ENCODE measurements around the gene AXIN1.

The AXIN1 gene

DNA sequence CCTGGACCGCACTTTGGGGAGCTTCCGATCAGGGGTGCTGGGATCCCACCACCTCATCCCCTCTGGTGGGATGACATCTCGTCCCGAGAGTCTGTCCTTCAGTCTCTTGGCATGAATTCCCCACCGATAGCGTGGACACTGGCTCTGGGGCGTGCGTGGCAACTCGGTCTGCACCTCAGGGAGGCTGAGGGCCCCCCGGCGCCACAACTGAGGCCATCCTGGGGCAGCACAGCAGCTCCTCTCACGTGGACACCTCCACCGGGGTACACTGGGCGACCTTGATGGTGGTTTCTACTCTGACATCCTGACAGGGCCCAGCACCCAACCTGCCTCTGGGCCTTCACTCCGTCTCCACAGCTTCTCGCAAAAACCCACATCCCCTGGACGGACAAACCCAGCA is 61.0 kb downstream of the AXIN1 start:
- TF ChIP-seq, protein P1, sequence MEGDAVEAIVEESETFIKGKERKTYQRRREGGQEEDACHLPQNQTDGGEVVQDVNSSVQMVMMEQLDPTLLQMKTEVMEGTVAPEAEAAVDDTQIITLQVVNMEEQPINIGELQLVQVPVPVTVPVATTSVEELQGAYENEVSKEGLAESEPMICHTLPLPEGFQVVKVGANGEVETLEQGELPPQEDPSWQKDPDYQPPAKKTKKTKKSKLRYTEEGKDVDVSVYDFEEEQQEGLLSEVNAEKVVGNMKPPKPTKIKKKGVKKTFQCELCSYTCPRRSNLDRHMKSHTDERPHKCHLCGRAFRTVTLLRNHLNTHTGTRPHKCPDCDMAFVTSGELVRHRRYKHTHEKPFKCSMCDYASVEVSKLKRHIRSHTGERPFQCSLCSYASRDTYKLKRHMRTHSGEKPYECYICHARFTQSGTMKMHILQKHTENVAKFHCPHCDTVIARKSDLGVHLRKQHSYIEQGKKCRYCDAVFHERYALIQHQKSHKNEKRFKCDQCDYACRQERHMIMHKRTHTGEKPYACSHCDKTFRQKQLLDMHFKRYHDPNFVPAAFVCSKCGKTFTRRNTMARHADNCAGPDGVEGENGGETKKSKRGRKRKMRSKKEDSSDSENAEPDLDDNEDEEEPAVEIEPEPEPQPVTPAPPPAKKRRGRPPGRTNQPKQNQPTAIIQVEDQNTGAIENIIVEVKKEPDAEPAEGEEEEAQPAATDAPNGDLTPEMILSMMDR (IDR thresholded peaks at IDR 0.05; ENCODE audit: control extremely low read depth, extremely low read depth, low read depth, missing control alignments), result no peak
- ChIA-PET POLR2A (no interaction called here), CTCF (no interaction called here)
- no peak for DNase-seq (ENCODE audit: extremely low spot score)

DNA sequence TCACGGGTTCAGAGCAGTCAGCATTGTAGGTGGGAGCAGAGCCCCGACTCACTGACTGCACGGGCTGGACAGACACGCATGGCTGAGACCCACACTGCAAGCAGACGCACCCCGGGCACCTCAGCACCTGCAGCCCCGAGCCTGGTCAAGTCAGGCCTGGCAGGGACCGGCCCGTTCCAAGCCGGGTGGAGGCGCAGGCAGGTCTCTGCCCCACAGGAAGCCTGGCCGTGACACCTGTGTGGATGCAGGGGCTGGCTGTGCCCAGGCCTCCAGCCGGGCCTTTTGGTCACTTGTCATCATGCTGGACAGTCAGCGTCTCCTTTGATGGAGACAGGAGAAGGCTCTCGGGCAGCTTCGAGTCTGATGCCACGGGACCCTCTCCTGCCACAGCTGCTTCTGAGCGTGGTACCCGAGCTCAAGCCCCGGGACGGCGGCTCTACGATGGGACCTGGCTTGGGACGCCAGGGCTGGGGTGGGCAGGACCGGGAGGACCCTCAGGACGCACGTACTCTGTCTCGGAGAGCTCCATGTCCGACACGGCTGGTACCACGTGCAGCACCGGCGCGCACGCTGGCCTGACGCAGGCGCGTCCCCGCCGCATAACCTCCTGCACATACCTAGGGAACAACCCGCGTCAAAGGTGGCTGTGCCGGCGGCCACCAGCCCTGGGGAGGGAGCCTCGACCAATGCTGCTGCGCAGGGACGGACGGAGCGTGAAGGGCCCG is 61.7 kb downstream of the AXIN1 start:
- POLR2A ChIA-PET, result no interaction called here
- TF ChIP-seq, protein P1 (IDR thresholded peaks at IDR 0.05; ENCODE audit: control extremely low read depth, extremely low read depth, low read depth, missing control alignments), result no peak
- no peak for DNase-seq (ENCODE audit: extremely low spot score)
- CTCF ChIA-PET, result no interaction called here

DNA sequence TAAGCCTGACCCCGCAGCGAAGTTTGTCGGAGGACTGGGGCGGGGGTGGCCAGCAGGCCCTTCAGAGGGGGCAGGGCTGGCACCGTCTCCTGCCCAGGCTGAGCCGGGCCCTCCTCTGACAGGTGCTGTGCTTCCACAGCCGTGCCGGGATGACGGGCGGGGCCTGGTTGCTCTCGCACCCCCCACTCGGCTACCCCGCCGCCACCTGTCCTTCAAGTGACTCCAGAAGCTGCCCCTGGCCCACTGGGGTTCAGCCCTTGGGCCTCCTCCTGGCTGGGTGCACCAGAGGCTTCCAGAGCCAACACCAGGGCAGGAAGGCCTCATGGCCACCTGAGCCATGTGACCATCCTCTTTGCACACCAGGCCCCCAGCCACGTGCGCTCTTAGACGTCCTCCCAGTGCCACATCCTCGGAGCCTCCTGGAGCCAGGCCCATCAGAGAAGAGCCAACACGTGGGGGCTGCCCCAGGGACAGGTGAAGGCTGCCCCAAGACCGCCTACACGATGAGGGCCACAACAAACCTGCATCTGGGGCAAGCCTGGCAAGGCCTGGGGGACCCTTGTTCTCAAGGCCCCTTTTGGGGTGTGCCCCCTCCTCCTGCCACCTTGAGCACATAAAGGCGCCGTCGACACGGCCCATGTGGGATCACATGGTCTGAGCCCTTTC is 62.4 kb downstream of the AXIN1 start:
- TF ChIP-seq, protein P1 (IDR thresholded peaks at IDR 0.05; ENCODE audit: control extremely low read depth, extremely low read depth, low read depth, missing control alignments), result no peak
- DNase-seq (ENCODE audit: extremely low spot score), result no peak
- POLR2A ChIA-PET, result no interaction called here
- CTCF ChIA-PET, result no interaction called here

DNA sequence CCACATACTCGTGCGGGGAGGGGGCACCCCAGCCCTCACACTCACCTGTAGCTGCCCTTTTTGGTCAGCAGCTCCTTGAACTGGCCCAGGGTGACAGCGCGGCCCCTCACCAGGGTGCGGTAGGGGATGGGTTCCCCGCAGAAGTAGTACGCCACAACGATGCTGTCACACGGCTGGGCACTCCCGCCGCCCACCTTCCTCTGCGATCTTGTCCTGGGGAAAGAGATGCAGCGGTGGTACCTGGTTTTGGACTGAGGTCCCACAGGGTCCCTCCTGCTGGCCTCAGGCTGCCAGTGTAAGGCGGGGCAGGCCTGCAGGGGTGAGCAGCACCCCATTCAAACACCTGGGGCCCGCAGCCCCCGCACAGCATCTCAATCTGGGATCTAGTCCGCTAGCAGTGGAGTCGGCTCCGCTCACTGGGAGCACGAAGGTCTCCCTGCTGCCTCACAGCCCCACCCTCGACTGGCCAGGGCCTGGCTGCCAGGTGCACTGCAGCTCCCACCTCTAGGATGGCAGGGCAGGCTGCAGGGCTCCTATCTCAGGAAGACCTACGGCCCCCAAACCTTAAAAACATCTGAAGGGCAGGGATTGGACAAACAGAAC is 63.0 kb downstream of the AXIN1 start:
- TF ChIP-seq, protein P1 (IDR thresholded peaks at IDR 0.05; ENCODE audit: control extremely low read depth, extremely low read depth, low read depth, missing control alignments), result no peak
- CTCF ChIA-PET, result interaction anchor here (1.3 kb wide), 1 partner anchor 183 kb away, joined by 3 read pairs; no protein-coding TSS in a partner anchor
- POLR2A ChIA-PET, result no interaction called here
- no peak for DNase-seq (ENCODE audit: extremely low spot score)

DNA sequence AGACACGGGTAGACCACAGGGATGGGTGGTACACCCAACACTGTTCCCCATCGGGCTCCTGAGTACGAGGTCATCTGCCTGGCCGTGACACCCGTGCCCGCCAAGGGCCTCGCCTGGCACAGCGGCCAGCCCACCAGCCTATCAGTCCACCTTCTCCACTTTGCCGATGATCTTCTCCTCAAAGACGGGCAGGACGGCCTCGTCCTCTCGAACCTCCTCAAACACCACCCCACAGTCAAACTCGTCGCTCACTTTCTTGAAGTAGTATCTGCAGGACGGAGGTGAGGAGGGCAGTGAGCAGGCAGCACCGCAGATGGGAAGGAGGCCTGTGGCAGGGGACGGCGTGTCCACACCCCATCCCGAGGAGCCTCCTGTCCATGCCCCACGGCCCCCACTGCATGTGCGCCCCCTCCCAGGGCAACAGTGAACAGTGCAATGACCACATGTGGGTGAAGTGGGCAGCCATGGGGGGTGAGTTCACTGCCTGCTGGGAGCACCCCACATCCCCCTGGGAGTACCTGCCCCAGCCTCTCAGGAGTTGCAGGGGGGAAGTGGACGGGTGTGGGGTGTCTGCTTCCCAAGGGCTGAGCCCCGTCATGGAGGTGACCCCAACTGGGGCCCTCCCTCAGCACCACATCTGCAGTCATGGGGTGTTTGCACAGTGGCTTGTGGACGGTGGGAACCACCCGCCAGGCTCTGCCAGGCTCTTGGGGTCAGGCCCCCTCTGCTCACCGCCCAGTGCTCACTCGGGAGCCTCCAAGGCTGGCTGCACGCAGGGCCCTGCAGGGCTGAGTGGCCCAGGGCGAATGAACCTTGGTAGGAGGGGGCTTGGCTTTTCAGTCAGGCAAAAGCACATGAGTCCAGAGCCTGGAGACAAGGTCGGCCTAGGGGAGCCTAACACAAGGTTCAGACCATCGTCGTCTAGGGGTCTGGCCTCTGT is 64.3 kb downstream of the AXIN1 start:
- ChIA-PET CTCF (interaction anchor here (1.0 to 1.3 kb wide), 3 partner anchors 21 to 181 kb away, joined by 3 read pairs; no protein-coding TSS in a partner anchor), POLR2A (no interaction called here)
- TF ChIP-seq, protein P1 (IDR thresholded peaks at IDR 0.05; ENCODE audit: control extremely low read depth, extremely low read depth, low read depth, missing control alignments), result no peak
- DNase-seq (ENCODE audit: extremely low spot score), result no peak

DNA sequence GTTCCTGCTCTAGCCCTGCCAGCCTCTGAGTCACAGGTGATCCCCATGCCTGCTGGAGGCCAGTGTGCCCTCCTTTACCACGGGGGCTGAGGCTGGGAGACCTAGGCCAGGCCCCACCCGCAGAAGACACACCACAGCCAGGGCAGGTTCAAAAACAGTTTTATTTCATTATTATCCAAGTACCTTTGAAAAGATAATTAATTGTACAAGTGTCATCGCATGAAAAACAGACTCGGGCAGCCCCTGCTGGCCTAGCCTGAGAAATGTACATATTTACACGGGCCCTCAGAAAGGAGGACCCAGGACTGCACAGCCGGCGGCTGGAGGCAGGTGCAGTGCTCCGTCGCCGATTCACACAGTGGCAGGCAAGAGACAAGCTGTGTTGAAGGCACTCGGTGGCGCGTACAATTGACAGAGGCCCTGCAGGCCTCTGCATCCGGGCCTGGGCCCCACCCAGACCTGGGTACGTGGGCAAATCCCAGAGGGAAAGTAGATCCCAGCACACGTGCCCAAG is 65.2 kb downstream of the AXIN1 start:
- ChIA-PET POLR2A (no interaction called here), CTCF (interaction anchor here (1.0 to 1.3 kb wide), 2 partner anchors 22 to 180 kb away, joined by 3 read pairs; no protein-coding TSS in a partner anchor)
- TF ChIP-seq, protein P1 (IDR thresholded peaks at IDR 0.05; ENCODE audit: control extremely low read depth, extremely low read depth, low read depth, missing control alignments), result no peak

More for the DNA sequence above, 65.2 kb downstream of the AXIN1 start:
- DNase-seq (ENCODE audit: extremely low spot score), result no peak

Data from GM10248 (cell line).